Esophagus (tissue), 2 donors: Measurements from ENCODE around the gene CERS1. TPM values are rescaled to one million over a fixed set of nuclear protein-coding genes. Genes with fewer than 3 reads are reported as not detected.

ENCODE experiments used
- H3K27ac ChIP-seq, 2 donors: one replicate each; pipeline ENCODE4 v1.5.1; 2013; ENCODE audit warnings: low read depth in 2 of 2, mild to moderate bottlenecking in 2 of 2, inconsistent platforms in 1 of 2, low read length in 1 of 2, moderate library complexity in 1 of 2
- H3K27me3 ChIP-seq, 2 donors: one replicate each; pipeline ENCODE4 v1.6.1; 2013; ENCODE audit warnings: low read length in 2 of 2, control low read depth in 1 of 2, mild to moderate bottlenecking in 1 of 2; ENCODE audit not compliant: insufficient read depth in 2 of 2, control insufficient read depth in 1 of 2
- H3K36me3 ChIP-seq, 2 donors: one replicate each; pipeline ENCODE4 v1.6.1; 2013; ENCODE audit warnings: low read length in 1 of 2; ENCODE audit not compliant: control insufficient read depth in 2 of 2, insufficient read depth in 2 of 2
- H3K4me1 ChIP-seq, 2 donors: one replicate each; pipeline ENCODE4 v1.6.1; 2013; ENCODE audit warnings: low read length in 1 of 2; ENCODE audit not compliant: control insufficient read depth in 2 of 2, insufficient read depth in 2 of 2
- H3K4me3 ChIP-seq, 2 donors: one replicate each; pipeline ENCODE4 v1.5.1; 2013; ENCODE audit warnings: low read length in 2 of 2, mild to moderate bottlenecking in 2 of 2, low read depth in 1 of 2, moderate library complexity in 1 of 2
- H3K9me3 ChIP-seq, 2 donors: one replicate each; pipeline ENCODE4 v1.6.1; 2013; ENCODE audit warnings: mild to moderate bottlenecking in 2 of 2, low read depth in 1 of 2, low read length in 1 of 2, moderate library complexity in 1 of 2; ENCODE audit not compliant: control insufficient read depth in 2 of 2, insufficient read depth in 1 of 2
- WGBS, 2 donors: extraction: QIAGEN DNeasy Blood & Tissue Kit; methylation state at CpG; one replicate each; pipeline ENCODE4 v1.1.7; 2013; 5-methylcytosine and 5-hydroxymethylcytosine counted together
- polyA plus RNA-seq, 2 donors: library from polyadenylated mRNA; stranded (reverse); fragments of 200-250 nt; gene quantifications; one replicate each; pipeline ENCODE4 v1.2.3, GENCODE V29; 2013
- donor health status: healthy with polysubstance abuse.
- donor health status: Bipolar disorder and iron deficiency.

The CERS1 gene
- polyA plus RNA-seq, 2 donors, result 0.08 to 0.12 TPM

GRCh38 chr19:18832306-18833140 is 63.4 kb downstream of the CERS1 start:
- H3K27ac ChIP-seq, result peak overlapping the region; percentile 87 to 91

DNA sequence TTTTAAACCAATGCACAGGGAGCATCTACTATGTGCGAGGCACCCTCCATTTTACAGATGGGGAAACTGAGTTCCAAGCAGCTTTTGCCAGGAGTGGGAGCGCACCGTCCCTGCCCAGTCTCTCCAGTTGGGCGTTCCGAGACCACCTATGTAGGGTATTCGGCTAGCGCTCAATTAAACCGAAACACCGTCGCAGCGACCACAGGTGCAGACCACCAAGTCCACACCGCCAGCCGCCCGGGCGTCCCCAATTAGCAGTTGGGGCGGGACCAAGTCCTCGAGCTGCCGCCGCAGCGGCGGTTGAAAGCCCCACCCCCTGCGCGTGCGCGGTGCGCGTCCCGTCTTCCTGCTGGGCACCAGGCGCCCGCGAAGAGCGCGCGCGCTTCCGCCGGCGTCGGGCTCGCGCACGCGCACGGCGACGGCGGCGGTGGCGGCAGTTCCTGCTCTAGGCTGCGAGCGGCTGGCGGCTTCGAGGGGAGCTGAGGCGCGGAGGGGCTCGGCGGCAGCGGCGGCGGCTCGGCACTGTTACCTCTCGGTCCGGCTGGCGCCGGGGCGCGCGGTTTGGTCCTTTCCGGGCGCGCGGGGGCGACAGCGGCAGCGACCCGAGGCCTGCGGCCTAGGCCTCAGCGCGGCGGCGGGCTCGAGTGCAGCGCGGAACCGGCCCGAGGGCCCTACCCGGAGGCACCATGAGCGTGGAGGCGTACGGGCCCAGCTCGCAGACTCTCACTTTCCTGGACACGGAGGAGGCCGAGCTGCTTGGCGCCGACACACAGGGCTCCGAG is 64.2 kb downstream of the CERS1 start, which contains the start of gene UPF1:
UPF1 (plus strand) TSS at position 436 of the 782 bp plus-strand sequence; CDS start at position 687, 251 bp downstream.
- Histone ChIP-seq H3K4me3 (peak within 1 kb of the TSS; percentile 76 to 96), H3K27ac (peak within 1 kb of the TSS; percentile 87 to 91), H3K27me3 (no peaks in the 10 kb centered on the region), H3K9me3 (no peaks in the 10 kb centered on the region), H3K36me3 (peaks cover 0 to 2% of the 10 kb centered on the region in 2 donors), H3K4me1 (peaks cover 0 to 4% of the 10 kb centered on the region in 2 donors)
- 0 to 1% methylated on average over 68 to 96 of the region's 96 CpGs for WGBS, 2 donors

More at GRCh38 chr19:18832306-18833140, 63.4 kb downstream of the CERS1 start:
- 1% methylated on average over 41 to 69 of the region's 69 CpGs for WGBS, 2 donors
- Histone ChIP-seq H3K36me3 (peaks cover 0 to 2% of the 10 kb centered on the region in 2 donors), H3K27me3 (no peaks in the 10 kb centered on the region), H3K4me3 (peak overlapping the region; percentile 76 to 96), H3K9me3 (no peaks in the 10 kb centered on the region), H3K4me1 (peaks cover 0 to 4% of the 10 kb centered on the region in 2 donors)

- peaks cover 0 to 4% of the 10 kb centered on the region in 2 donors for H3K4me1 ChIP-seq
- no peak overlapping the region for H3K27ac ChIP-seq
- no peak overlapping the region for H3K4me3 ChIP-seq
- H3K27me3 ChIP-seq, result no peaks in the 10 kb centered on the region
- peaks cover 0 to 2% of the 10 kb centered on the region in 2 donors for H3K36me3 ChIP-seq
- 78 to 89% methylated on average over 2 of the region's 2 CpGs for WGBS, 2 donors
- no peaks in the 10 kb centered on the region for H3K9me3 ChIP-seq
These were observed 65.5 kb downstream of the CERS1 start for GRCh38 chr19:18830488-18830887.

- H3K4me1 ChIP-seq, result peaks cover 0 to 3% of the 10 kb centered on the region in 2 donors
- no peaks in the 10 kb centered on the region for H3K9me3 ChIP-seq
- no peak overlapping the region for H3K4me3 ChIP-seq
- WGBS, 2 donors, result 58 to 68% methylated on average over 6 of the region's 6 CpGs
- H3K27me3 ChIP-seq, result no peaks in the 10 kb centered on the region
- H3K27ac ChIP-seq, result no peak overlapping the region
- no peaks in the 10 kb centered on the region for H3K36me3 ChIP-seq
These were observed 67.2 kb downstream of the CERS1 start for GRCh38 chr19:18828786-18829185.

Other genes with a start within 250 kb of the CERS1 start
- 1 to 10 TPM; 2.1 to 4.0 TPM for gene CRTC1, start 212.5 kb downstream of the CERS1 start, polyA plus RNA-seq
- 1 to 10 TPM in 1 of 2 donors, under 1 TPM in 1; 0.71 to 4.0 TPM for gene COMP, start 104.9 kb downstream of the CERS1 start, polyA plus RNA-seq
- gene UPF1, start 64.2 kb downstream of the CERS1 start, polyA plus RNA-seq, result 10 to 100 TPM; 28.1 to 41.7 TPM
- gene COPE, start 23.2 kb upstream of the CERS1 start, polyA plus RNA-seq, result 100 to 1,000 TPM; 192 to 214 TPM
- gene DDX49, start 23.6 kb upstream of the CERS1 start, polyA plus RNA-seq, result 10 to 100 TPM; 39.4 to 52.4 TPM
- gene HOMER3, start 45.1 kb upstream of the CERS1 start, polyA plus RNA-seq, result 10 to 100 TPM in 1 of 2 donors, 1 to 10 TPM in 1; 8.9 to 12.6 TPM
- 10 to 100 TPM; 22.8 to 46.7 TPM for gene SUGP2, start 137.4 kb upstream of the CERS1 start, polyA plus RNA-seq
- gene ARMC6, start 137.4 kb upstream of the CERS1 start, polyA plus RNA-seq, result 10 to 100 TPM; 18.2 to 22.1 TPM
- gene SLC25A42, start 167.8 kb upstream of the CERS1 start, polyA plus RNA-seq, result 1 to 10 TPM; 4.1 to 4.2 TPM
- 10 to 100 TPM; 17.6 to 19.1 TPM for gene TMEM161A, start 242.3 kb upstream of the CERS1 start, polyA plus RNA-seq